Right kidney (tissue), 1 donor: ENCODE measurements around the gene GJC2.

Experiments
- DNase-seq: peaks from one replicate; pipeline ENCODE4 v3.0.0-alpha.2; 2016

Gene GJC2

DNA sequence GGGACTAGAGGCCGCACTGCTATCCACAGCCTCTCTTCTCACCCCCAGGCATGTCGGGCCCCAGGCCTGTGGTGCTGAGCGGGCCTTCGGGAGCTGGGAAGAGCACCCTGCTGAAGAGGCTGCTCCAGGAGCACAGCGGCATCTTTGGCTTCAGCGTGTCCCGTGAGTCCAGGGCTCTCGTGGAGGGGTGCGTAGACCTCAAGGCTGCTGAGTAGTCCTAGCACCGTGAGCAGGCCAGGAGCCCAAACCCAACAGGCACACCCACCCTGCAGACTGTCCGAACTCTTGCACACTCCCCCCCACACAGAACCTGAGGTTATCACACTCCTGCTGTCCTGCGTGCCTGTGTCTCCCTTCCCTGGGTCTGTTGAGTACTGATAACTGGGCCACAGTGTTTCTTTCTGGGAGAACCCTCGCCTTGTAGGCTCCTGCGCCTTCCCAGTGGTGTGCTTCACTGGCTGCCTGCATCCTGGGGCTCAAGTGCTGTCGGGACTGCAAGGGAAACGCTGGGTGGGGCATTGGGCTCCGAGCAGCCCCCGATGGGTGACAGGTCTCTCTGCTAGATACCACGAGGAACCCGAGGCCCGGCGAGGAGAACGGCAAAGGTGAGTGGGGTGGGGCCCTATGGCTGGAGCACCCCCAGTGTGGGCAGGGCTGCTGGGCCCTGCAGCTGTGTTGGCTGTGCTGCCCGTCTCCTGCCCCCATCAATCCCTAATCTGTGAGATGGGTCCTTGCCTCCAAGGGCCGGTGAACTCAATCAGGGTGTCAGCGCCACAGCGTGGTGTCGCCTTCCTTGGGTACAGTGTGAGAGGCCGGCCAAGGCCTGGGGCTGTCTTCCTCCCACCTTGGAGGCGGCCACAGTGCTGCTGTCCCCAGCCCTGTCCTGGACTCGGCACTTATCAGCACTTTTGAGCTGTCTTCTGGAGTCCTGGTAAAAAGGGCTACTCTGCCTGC lies 4.0 kb upstream of the GJC2 start:
- DNase-seq, result no peak

DNA sequence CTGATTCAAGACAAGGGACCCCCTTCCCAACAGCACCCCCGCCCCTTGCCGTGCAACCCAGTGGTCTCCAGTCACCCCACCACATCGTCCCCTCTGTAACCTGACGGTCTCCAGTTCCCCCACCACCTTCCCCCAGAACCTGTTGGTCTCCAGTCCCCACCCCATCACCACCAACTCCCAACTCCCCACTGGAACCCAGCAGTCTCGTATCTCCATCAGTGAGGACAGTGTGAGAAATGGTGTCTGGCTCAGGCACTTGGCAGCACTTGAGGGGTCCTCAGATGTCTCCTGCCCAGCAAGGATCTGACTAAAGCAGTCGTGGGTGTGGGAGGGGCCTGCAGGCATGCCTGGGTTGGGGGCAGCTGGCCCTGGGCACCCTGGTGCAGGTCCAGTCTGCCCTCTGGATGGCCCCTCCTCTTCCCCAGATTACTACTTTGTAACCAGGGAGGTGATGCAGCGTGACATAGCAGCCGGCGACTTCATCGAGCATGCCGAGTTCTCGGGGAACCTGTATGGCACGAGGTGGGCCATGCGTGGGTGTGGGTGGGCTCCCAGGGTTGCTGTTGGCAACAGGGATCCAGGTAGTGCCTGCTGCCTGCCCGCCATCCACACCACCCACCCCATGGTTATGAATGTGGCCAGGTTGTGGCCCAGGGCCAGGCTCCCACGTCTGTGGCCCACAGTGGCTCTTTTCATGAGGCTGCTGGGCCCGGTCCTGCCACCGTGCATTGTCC lies 3.1 kb upstream of the GJC2 start:
- DNase-seq, result no peak

DNA sequence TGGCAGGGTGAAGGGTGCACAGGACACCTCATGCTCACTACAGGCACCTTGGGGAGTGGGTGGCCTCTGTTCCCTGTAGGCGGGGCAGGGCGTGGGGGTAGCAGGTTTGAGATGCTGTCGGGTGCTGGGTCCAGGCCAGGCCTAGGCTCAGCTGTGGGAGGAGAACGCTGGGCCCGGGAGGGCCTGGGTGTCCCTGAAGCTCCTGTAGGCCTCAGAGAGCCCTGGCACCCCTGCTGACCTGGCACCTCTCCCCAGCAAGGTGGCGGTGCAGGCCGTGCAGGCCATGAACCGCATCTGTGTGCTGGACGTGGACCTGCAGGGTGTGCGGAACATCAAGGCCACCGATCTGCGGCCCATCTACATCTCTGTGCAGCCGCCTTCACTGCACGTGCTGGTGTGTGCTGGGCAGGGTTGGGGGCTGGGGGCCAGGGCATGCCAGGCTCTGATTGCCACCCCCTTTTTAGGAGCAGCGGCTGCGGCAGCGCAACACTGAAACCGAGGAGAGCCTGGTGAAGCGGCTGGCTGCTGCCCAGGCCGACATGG lies 2.5 kb upstream of the GJC2 start:
- no peak for DNase-seq

DNA sequence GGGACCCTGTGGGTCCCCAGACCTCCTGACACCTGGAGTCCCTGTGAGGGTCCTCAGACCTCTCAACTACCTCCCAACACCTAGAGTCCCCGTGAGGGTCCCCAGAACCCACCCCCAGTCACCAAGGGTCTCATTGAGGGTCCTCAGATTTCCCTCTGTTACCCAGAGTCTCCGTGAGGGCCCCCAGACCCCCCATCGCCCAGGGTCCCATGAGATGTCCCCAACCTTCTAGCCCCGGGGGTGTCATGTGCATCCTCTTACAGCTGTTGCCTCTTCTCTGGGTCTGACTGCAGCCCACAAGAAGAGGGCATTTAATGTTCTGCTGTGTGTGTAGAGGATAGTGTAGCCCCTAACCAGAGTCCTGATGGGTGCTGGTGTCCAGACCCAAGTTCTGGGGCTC lies 2.0 kb upstream of the GJC2 start:
- DNase-seq, result no peak

DNA sequence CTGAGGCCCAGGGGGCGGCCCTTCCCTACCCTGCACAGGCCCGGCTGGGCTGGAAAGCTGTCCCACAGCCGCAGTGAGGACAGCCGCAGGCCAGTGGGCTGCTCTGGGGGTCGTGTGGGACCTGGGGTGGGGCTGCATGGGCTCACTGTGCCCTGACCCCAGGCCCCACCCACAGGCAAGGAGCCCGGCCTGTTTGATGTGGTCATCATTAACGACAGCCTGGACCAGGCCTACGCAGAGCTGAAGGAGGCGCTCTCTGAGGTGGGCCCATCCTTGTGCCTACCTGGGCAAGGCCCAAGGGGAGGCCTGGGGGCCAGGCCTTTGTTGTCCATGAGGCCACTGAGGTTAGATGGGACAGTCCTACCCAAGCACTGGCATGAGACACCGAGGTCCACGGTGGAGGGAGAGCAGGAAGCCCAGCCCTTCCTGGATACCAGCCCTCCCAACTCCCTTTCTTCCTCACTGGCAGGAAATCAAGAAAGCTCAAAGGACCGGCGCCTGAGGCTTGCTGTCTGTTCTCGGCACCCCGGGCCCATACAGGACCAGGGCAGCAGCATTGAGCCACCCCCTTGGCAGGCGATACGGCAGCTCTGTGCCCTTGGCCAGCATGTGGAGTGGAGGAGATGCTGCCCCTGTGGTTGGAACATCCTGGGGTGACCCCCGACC lies 1.4 kb upstream of the GJC2 start:
- no peak for DNase-seq

DNA sequence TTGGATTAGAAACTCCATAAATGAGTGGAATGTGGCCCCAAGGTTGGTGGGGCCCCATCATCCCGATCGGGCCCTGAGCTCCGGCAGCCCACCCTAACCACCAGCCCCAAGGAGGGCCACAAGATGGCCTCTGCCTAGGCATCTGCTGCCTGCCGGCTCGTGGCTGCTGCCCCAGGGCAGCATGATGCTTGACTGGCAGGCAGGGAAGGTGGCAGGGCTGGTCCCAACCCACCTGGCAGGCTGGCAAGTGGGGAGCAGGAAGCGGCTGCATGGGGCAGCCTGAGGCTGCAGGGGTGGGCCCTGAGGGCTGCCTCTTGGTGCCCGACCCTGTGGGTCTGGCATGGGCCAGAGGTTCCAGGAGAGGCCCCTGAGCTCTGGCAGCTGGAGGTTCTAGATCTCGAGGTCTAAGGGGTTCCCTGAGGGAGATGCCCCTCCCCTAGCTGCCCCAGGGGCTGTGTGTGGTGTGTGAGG lies 760 bp upstream of the GJC2 start:
- DNase-seq, result no peak

DNA sequence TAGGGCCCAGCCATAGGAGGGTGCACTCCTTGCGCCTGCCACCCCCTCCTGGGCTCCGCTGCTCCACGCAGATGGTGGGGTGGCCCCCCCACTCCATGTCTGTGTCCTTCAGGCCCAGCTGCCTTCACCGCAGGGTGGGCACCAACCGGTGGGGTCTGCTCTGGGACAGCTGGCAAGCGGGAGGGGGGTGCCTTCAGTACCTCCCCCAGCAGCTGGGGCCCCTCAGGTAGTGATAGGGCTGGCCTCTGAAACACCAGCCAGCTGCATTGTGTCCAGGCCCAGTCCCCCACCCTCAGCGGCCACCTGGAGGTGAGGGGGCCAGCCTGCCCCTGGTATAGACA lies 360 bp downstream of the GJC2 start:
- no peak for DNase-seq

DNA sequence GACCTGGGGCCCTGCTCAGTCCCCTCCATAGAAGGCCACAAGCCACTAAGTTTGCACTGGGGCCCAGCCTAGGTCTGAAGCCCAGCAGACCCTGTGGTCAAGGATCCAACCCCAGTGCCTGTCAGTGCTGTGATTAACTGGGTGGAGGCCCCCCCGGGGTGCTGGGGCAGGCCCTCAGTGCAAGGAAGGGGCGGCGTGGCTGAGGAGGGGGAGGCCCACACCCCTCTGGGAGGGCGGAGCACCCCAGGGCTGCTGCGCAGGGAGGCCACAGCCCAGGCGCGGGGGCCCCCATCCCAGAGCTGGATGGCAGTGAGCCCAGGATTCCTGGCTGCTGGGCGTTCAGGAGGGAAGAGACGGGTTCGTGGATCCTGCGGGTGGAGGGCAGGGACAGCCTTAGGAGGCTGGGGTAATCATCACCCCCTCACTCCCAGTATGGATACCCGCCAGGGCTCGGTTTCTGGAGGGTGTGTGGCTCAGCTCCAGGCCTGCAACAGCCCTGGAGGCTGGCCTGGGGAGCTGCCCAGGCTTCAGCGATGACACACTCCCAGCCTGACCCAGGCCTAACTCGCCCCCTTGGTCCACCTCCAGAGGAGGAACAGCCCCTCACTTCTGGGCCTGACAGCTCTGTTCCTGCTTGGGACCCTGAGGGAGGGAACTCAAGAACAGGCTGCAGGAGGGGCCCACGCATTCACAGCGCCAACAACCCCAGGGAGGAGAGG lies 890 bp downstream of the GJC2 start:
- no peak for DNase-seq

DNA sequence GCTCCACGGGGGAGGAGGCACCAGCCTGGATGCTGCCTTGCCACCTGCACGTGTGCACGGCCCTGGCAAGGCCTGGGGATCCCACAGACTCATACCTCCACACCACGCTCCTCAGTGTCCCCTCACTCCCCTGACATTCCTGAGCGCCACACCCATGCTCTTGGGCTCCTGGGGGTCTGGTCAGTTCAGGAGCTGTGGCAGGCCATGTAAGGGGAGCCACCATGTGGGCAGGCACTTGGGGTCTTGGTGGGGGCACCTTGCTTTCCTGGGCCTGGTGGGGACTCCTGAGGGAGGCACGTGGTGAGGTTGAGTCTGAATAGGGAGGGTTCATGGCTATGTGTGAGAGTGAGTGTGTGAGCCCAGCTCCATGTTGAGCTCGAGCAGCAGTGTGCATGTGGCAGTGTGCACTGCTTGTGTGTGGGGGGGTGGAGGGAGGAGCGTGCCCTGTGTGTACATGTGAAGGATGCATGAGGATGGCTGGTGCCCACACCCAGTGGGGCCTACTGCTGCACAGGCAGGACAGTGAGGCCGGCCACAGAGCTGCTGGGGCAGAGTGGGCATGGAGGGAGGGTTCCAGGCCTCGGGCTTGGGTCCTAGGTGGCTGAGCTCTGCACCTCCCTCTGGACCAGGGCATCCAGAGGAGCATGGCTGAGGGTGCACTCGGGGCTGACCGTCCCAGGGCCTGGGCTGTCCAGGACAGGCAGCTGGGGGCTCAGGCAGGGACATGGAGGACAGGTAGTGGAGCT lies 1.6 kb downstream of the GJC2 start:
- no peak for DNase-seq

DNA sequence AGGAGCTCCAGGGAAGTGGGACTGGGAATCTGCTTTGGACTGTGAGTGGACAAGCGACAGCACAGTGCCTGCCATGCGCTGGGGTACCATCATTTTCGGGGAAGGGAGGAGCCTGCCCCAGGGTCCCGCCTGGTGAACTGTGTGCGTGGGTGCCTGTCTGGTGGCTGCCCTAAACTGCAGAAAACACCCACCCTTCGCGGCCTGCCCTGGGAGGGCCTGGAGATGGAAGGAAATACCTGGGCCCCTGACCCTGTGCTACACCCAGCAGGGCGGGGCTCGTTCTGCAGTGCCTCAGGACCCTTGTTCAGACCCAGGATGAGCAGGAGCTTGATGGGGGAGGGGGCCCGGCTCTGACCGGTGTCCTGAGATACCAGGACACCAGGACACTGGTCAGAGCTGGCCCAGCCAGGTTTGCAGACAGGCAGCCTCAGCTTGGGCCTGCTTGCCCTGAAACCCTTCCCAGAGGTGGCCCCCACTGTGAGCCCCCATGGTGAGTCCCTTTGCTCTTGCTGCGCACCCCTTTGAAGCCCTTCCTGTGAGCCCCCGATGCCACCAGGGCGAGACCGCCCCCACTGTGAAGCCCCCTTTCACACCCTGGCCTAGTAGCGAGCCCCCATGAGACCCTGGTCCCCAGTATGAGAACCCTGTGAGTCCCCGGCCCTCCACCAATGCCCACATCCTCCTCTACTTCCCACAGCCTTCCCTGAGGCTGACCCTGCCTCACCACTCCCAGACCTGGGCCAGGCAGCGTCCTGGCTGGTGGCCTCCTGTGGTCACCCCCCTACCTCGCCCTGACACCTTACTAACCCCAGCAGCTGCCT lies 2.6 kb downstream of the GJC2 start:
- DNase-seq, result no peak

DNA sequence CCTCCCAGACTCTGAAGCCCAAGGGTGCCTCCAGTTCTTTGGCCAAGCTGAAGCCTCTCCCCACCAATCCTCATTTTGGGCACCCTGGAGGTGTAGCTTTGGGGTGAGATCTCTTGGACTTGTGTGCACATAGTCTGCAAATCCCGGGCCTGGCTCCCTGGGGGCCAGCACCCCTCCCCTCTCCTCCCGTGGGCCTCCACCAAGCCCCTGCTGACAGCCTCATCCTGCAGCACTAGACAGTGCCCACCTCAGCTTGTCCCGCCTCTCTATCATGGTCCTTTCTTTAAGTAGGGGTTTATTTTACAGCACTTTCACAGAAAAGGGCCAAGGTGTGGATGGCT lies 3.2 kb downstream of the GJC2 start:
- no peak for DNase-seq

DNA sequence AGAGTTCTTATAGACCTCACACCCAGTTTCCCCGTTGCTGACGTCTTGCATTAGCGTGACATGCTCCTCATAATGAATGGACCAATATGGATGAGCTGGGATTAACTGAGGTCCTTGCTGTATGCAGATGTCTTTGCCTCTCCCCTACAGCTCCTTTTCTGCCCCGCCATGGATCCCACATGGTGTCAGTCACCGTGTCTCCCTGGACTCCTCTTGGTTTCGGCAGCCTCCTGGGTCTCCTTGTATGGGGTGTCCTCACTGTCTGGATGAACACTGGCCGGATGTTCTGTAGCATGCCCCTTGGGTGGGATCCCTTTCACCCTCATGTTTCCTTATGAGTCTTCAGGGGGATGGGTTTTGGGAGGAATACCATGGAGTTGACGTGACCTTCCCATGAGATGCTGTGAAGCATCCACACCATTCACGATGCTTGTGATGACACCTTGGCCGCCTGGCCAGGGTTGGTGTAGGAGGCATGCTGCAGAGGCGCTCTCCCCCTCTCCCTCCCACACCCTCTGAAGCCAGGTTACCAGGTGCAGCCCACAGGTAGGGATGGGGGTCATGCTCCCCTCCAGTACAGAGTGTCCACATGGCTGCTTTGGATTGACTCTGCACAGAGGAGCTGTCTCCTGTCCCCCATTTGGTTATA lies 4.4 kb downstream of the GJC2 start:
- DNase-seq, result no peak

DNA sequence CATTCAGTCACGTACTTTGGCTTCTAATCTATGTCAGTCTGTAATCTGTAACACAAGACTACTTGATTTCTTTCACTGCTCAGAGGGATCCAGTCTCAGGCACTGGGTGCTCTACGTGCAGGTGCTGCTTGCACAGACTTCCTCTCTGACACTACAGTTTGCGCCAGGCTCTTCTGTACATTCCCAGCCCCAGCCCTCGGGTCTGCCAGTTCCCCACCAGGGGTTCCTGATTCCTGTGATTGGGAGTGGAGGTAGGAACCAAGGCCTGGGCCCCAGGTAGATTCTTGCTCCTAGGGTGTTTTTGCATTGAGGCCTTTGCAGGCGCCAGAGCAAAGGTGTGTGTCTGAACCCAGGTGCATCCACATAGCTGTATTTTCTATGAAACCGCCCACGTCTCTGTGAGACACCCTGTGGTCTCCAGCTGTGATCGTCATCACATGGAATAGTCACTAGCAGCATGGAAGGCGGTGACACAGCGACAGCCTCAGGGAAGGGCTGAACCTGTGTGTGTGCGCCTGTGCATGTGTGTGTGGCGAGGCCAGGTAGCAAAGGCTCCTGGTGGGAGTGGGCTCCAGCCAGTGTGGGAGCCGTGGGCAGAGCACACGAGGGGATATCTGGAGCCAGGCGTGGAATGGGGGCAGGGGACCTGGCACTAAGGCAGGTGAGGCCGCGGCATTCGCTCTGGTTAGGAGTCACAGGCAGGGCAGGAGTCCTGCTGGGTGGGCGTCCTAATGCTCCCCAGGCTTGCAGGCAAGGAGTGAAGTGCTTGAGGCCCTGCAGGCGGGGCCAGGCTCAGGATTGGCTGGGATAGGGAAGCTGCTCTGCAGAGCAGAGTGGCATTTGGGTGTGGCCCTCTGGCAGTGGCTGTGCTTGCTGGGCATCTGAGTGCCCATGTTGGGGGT lies 5.2 kb downstream of the GJC2 start:
- DNase-seq, result no peak

DNA sequence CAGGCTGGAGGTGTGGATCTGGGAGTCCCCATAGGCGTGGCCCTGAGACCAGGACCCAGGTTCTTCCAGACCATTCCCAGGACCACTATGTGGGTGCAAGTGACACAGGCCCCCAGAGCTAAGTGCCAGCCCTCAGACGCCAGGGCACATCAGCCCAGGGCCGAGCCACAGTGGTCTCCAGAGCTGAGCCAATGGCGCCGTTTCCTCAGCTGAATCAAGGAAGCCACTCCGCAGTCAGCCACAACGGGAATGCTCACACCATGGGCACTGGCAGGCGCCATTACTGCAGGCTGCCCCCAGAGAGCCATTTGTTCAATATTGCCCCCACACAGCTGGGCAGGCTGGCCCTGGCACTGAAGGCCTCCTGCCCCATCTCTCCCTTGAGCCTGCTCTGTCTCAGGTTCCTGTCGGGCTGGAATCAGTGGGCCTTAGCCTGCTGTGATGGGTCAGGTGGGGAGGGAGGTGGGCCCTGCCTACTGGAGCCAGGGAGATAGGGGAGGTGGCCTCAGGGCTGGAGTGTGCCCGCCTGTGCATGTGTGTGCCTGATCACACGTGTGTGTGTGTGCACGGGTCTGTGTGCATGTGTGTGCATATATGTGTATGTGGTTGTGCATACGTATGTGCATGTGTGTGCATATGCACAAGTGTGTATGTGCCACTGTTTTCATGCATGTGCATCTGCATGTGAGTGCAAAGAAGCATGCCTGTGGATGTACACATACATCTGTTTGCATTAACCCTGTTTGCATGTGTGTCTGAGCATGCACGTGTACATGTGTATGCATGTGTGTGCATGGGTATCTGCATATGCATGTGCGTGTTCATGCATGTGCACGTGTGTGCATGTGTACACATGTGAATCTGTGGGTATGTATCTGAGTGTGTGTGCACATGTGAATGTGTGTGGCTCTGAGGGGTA lies 6.1 kb downstream of the GJC2 start:
- no peak for DNase-seq

DNA sequence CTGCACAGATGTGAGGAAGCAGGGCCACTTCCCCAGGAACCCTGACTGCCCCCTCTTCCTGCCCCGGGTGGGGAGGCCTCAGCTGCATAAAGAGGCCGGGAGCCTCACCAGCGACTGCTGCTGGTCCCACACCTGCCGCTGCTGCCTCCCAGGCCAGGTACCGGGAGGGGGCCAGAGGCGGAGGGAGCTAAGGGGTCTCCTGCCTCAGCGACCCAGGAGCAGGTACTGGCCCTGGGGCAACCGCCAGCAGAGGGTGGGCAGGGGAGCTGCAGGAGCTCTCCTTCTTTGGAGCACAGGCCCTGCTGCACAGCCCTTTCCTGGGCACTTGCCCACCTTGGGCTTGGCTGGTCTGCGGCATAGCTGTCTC lies 6.8 kb downstream of the GJC2 start:
- no peak for DNase-seq

DNA sequence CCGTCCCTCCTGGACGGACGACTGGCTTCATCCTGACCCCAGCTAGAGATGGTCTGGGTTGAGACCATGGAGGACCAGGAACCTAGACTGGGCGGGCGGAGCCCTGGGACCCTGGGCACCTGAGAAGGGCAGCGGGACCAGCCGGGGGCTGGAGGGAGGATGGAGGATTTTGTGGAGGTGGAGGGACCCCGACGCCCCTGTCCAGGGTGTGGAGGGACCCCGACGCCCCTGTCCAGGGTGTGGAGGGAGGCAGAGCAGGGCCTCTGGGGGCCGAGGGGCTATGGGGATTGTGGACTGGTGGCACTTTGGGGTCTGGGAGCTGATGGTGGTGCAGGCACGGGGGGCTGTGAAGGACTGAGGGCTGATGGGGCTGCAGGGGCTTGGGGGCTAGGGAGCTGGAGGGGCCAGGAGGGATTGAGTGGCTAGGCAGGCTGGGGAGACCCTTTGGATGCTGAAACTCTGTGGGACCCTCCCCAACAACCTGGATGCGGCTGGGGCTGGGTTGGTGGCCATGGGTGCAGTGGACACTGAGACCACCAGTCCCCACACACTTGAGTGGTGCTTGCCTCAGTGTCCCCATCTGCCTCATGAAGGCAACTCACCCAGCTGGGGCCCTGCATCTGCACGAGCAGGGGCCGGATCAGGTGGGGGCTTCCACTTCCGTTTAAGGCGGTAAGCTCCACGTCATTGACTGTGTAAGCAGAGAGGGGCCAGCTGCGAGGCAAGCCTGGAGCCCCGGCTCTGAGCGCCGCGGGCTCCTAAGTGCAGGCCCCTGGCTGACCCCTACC lies 7.4 kb downstream of the GJC2 start:
- no peak for DNase-seq

DNA sequence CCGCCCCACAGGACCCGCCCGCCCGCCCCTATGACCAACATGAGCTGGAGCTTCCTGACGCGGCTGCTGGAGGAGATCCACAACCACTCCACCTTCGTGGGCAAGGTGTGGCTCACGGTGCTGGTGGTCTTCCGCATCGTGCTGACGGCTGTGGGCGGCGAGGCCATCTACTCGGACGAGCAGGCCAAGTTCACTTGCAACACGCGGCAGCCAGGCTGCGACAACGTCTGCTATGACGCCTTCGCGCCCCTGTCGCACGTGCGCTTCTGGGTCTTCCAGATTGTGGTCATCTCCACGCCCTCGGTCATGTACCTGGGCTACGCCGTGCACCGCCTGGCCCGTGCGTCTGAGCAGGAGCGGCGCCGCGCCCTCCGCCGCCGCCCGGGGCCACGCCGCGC lies 8.0 kb downstream of the GJC2 start:
- no peak for DNase-seq
